Esophagus squamous epithelium (tissue), 4 donors: ENCODE data around the gene NRXN3.

Experiments
- CTCF ChIP-seq, 6 experiments: fragments of 450-650 bp in 4 of 6; fragments of 200-600 bp in 2 of 6; sonication (generic) in 2 of 6; IDR thresholded peaks; one replicate each; pipeline ENCODE4 v1.5.1; 2016 to 2019; ENCODE audit warnings: antibody characterized with exemption in 6 of 6, mild to moderate bottlenecking in 4 of 6, moderate library complexity in 4 of 6
- POLR2A ChIP-seq, 4 donors: fragments of 450-650 bp; IDR thresholded peaks; one replicate each; pipeline ENCODE4 v1.6.1; 2017; ENCODE audit warnings: antibody characterized with exemption in 4 of 4, mild to moderate bottlenecking in 4 of 4, moderate library complexity in 3 of 4

- TF ChIP-seq CTCF (IDR thresholded peaks at IDR 0.05) (no peak), POLR2A (IDR thresholded peaks at IDR 0.05) (no peak)
These were observed 1431.4 kb downstream of the NRXN3 start for GRCh38 chr14:79601579-79601978.
